Measurements from ENCODE around the gene PRUNE2.
"Not testable (repeated sequence)": the region's sequence is repeated elsewhere in the genome, so short reads cannot be mapped to it uniquely, and the experiment has no call there.

The PRUNE2 gene

GRCh38 chr9:76618762-76619161 is 287.2 kb downstream of the PRUNE2 start:
- no peak for DNase-seq

- no peak for DNase-seq
Measured at GRCh38 chr9:76617497-76618175, 288.3 kb downstream of the PRUNE2 start.

- DNase-seq: no peak
Measured at GRCh38 chr9:76616780-76617179, 289.1 kb downstream of the PRUNE2 start.

- DNase-seq: no peak
Measured at GRCh38 chr9:76615177-76615603, 290.7 kb downstream of the PRUNE2 start.

GRCh38 chr9:76613974-76614373 is 291.9 kb downstream of the PRUNE2 start:
- DNase-seq: no peak

- DNase-seq: no peak
Measured at GRCh38 chr9:76613150-76613781, 292.6 kb downstream of the PRUNE2 start.

- DNase-seq: no peak
Measured at GRCh38 chr9:76610011-76610352, 295.9 kb downstream of the PRUNE2 start.

GRCh38 chr9:76609285-76610010 is 296.5 kb downstream of the PRUNE2 start:
- no peak for DNase-seq

GRCh38 chr9:76608575-76609273 is 297.2 kb downstream of the PRUNE2 start:
- DNase-seq: no peak

GRCh38 chr9:76607730-76608436 is 298.0 kb downstream of the PRUNE2 start:
- no peak for DNase-seq

- no peak for DNase-seq
Measured at GRCh38 chr9:76605321-76605900, 300.5 kb downstream of the PRUNE2 start.

- no peak for DNase-seq
Measured at GRCh38 chr9:76603931-76604570, 301.9 kb downstream of the PRUNE2 start.

- DNase-seq: no peak
Measured at GRCh38 chr9:76603448-76603895, 302.4 kb downstream of the PRUNE2 start.

- DNase-seq: no peak
Measured at GRCh38 chr9:76602199-76602598, 303.7 kb downstream of the PRUNE2 start.

GRCh38 chr9:76600007-76600615 is 305.8 kb downstream of the PRUNE2 start:
- no peak for DNase-seq

- no peak for DNase-seq
Measured at GRCh38 chr9:76598981-76599380, 306.9 kb downstream of the PRUNE2 start.

- no peak for DNase-seq
Measured at GRCh38 chr9:76595645-76596044, 310.3 kb downstream of the PRUNE2 start.

GRCh38 chr9:76594764-76595424 is 311.0 kb downstream of the PRUNE2 start:
- DNase-seq: no peak

- DNase-seq: not testable (repeated sequence)
Measured at GRCh38 chr9:76593961-76594735, 311.8 kb downstream of the PRUNE2 start.

GRCh38 chr9:76592974-76593347 is 313.0 kb downstream of the PRUNE2 start:
- no peak for DNase-seq
